Esophagus mucosa (tissue), 1 donor: ENCODE data around the gene TMED9. TPM values are rescaled to one million over a fixed set of nuclear protein-coding genes. Genes with fewer than 3 reads are reported as not detected.
A peak's percentile ranks its signal among the peaks of the same experiment; 100 is the strongest.
"Not testable (repeated sequence)": the region's sequence is repeated elsewhere in the genome, so short reads cannot be mapped to it uniquely, and the experiment has no call there.

Experiments
- ATAC-seq: fragments of 200-7000 bp; cut with Tn5 transposase; one replicate; pipeline ENCODE4 v1.9.1; 2020
- total RNA-seq: library from RNA; stranded (reverse); gene quantifications from one replicate; pipeline ENCODE4 v1.2.4, GENCODE V29; 2023
- donor health status: DM: yes; HTN: yes; CAD: no.

TMED9 gene
- total RNA-seq: 116 TPM

GRCh38 chr5:177592010-177592834 lies at the start of gene TMED9:
TSS of gene TMED9 (plus strand) at chr5:177592203. CDS start at chr5:177592215, 12 bp downstream.
- peak; percentile 95 for ATAC-seq

- no peak for ATAC-seq
These were observed 49.1 kb upstream of the TMED9 start for GRCh38 chr5:177542816-177543465.

- peak; percentile 21 for ATAC-seq
These were observed 46.3 kb upstream of the TMED9 start for GRCh38 chr5:177545487-177546257.

GRCh38 chr5:177546258-177546741 lies 45.7 kb upstream of the TMED9 start:
- ATAC-seq: peak; percentile 97

GRCh38 chr5:177547736-177548135 lies 44.3 kb upstream of the TMED9 start:
- no peak for ATAC-seq

- no peak for ATAC-seq
These were observed 43.5 kb upstream of the TMED9 start for GRCh38 chr5:177548495-177548894.

GRCh38 chr5:177550122-177550521 lies 41.9 kb upstream of the TMED9 start:
- no peak for ATAC-seq

- ATAC-seq: peak; percentile 9
These were observed 39.1 kb upstream of the TMED9 start for GRCh38 chr5:177552839-177553455.

GRCh38 chr5:177553671-177554429 lies 38.2 kb upstream of the TMED9 start:
- peak; percentile 53 for ATAC-seq

GRCh38 chr5:177554474-177555111 lies 37.4 kb upstream of the TMED9 start, which contains the start of gene FAM193B:
TSS of gene FAM193B (minus strand) at chr5:177554563. CDS start at chr5:177554458, 105 bp downstream.
- peak; percentile 91 for ATAC-seq

- no peak for ATAC-seq
These were observed 36.8 kb upstream of the TMED9 start for GRCh38 chr5:177555228-177555627.

- no peak for ATAC-seq
These were observed 36.3 kb upstream of the TMED9 start for GRCh38 chr5:177555665-177556064.

GRCh38 chr5:177557041-177557647 lies 34.9 kb upstream of the TMED9 start:
- ATAC-seq: no peak

- ATAC-seq: no peak
These were observed 34.2 kb upstream of the TMED9 start for GRCh38 chr5:177557796-177558195.

- ATAC-seq: not testable (repeated sequence)
These were observed 32.5 kb upstream of the TMED9 start for GRCh38 chr5:177559446-177559941.

- ATAC-seq: peak; percentile 61
These were observed 27.0 kb upstream of the TMED9 start for GRCh38 chr5:177565046-177565445.

- peak; percentile 7 for ATAC-seq
These were observed 23.7 kb upstream of the TMED9 start for GRCh38 chr5:177568326-177568725.

GRCh38 chr5:177569894-177570293 lies 22.1 kb upstream of the TMED9 start:
- no peak for ATAC-seq

- peak; percentile 53 for ATAC-seq
These were observed 16.5 kb upstream of the TMED9 start for GRCh38 chr5:177575488-177575887.

- peak; percentile 69 for ATAC-seq
These were observed 15.8 kb upstream of the TMED9 start for GRCh38 chr5:177576169-177576568.
